T-helper 17 cell (primary cell): Measurements from ENCODE around the gene CTCFL. TPM values are rescaled to one million over a fixed set of nuclear protein-coding genes. Genes with fewer than 3 reads are reported as not detected.
"Not testable (repeated sequence)": the region's sequence is repeated elsewhere in the genome, so short reads cannot be mapped to it uniquely, and the experiment has no call there.

Experiments used
- ATAC-seq: fragments of 150-1000 bp; cut with Tn5 transposase; 2 replicates; pipeline ENCODE4 v1.10.0; 2021; ENCODE audit warnings: mild to moderate bottlenecking, moderate library complexity
- DNase-seq, 3 donors: peaks; one replicate each; pipeline versions ENCODE4 v3.0.0 to v3.0.0-alpha.2; 2020 to 2021
- H3K9me3 ChIP-seq: one replicate; pipeline ENCODE4 v1.7.0; 2013; ENCODE audit warnings: low read length, mild to moderate bottlenecking; ENCODE audit not compliant: control insufficient read depth, poor library complexity, severe bottlenecking
- H3K27ac Mint-ChIP-seq: one replicate; pipeline ENCODE4 v1.8.0; 2022; ENCODE audit warnings: mild to moderate bottlenecking, moderate library complexity, mixed read lengths
- H3K27me3 Mint-ChIP-seq: one replicate; pipeline ENCODE4 v1.8.0; 2022; ENCODE audit warnings: mixed read lengths
- H3K36me3 Mint-ChIP-seq: one replicate; pipeline ENCODE4 v1.8.0; 2022; ENCODE audit warnings: low read depth, mixed read lengths
- H3K4me1 Mint-ChIP-seq: one replicate; pipeline ENCODE4 v1.8.0; 2022; ENCODE audit warnings: mild to moderate bottlenecking, mixed read lengths
- H3K4me3 Mint-ChIP-seq: one replicate; pipeline ENCODE4 v1.8.0; 2022; ENCODE audit warnings: mild to moderate bottlenecking, moderate library complexity, mixed read lengths
- total RNA-seq, 4 donors: library from RNA in 2 of 4; stranded (reverse) in 2 of 4; gene quantifications; one replicate each; pipeline ENCODE4 v1.2.3 and lab custom pipeline; 2022 to 2026

Gene CTCFL
- total RNA-seq, 2 donors from 2014 or later = not detected

GRCh38 chr20:57522380-57523140 lies 2.4 kb downstream of the CTCFL start:
- H3K4me1 Mint-ChIP-seq = peaks cover 12% of the 10 kb centered on the region

GRCh38 chr20:57517904-57518303 lies 7.0 kb downstream of the CTCFL start:
- Mint-ChIP-seq H3K27me3 (peaks cover 4% of the 10 kb centered on the region), H3K4me3 (no peak overlapping the region), H3K27ac (no peak overlapping the region), H3K36me3 (no peaks in the 10 kb centered on the region), H3K4me1 (peaks cover 8% of the 10 kb centered on the region)
- no peaks in the 10 kb centered on the region for H3K9me3 ChIP-seq
- no peak for DNase-seq
- ATAC-seq = no peak

More at GRCh38 chr20:57522380-57523140, 2.4 kb downstream of the CTCFL start:
- Mint-ChIP-seq H3K36me3 (no peaks in the 10 kb centered on the region), H3K27ac (no peak overlapping the region), H3K27me3 (peaks cover 5% of the 10 kb centered on the region), H3K4me3 (no peak overlapping the region)
- DNase-seq (no peak), ATAC-seq (no peak)
- no peaks in the 10 kb centered on the region for H3K9me3 ChIP-seq

- ATAC-seq = no peak
- no peak for DNase-seq
- Mint-ChIP-seq H3K4me1 (peaks cover 3% of the 10 kb centered on the region), H3K27ac (no peak overlapping the region), H3K4me3 (no peak overlapping the region), H3K36me3 (no peaks in the 10 kb centered on the region), H3K27me3 (peaks cover 21% of the 10 kb centered on the region)
- H3K9me3 ChIP-seq = no peaks in the 10 kb centered on the region
These were observed 10.6 kb downstream of the CTCFL start for GRCh38 chr20:57514273-57514751.

GRCh38 chr20:57513199-57513598 lies 11.7 kb downstream of the CTCFL start:
- ATAC-seq (no peak), DNase-seq (no peak)
- no peak overlapping the region for H3K4me3 Mint-ChIP-seq
- peaks cover 28% of the 10 kb centered on the region for H3K27me3 Mint-ChIP-seq
- H3K4me1 Mint-ChIP-seq = peaks cover 3% of the 10 kb centered on the region
- no peak overlapping the region for H3K27ac Mint-ChIP-seq
- no peaks in the 10 kb centered on the region for H3K36me3 Mint-ChIP-seq
- H3K9me3 ChIP-seq = no peaks in the 10 kb centered on the region

- Mint-ChIP-seq H3K4me3 (no peak overlapping the region), H3K27me3 (peaks cover 28% of the 10 kb centered on the region), H3K36me3 (no peaks in the 10 kb centered on the region), H3K4me1 (peaks cover 3% of the 10 kb centered on the region), H3K27ac (no peak overlapping the region)
- no peaks in the 10 kb centered on the region for H3K9me3 ChIP-seq
- no peak for ATAC-seq
- DNase-seq = no peak
These were observed 12.5 kb downstream of the CTCFL start for GRCh38 chr20:57512432-57512831.

GRCh38 chr20:57511709-57512108 lies 13.2 kb downstream of the CTCFL start:
- not testable (repeated sequence) for DNase-seq, H3K27ac Mint-ChIP-seq, ATAC-seq, H3K9me3 ChIP-seq, H3K4me1 Mint-ChIP-seq, H3K36me3 Mint-ChIP-seq, H3K4me3 Mint-ChIP-seq
- peaks cover 28% of the 10 kb centered on the region for H3K27me3 Mint-ChIP-seq

GRCh38 chr20:57509665-57510237 lies 15.2 kb downstream of the CTCFL start:
- peak overlapping the region; percentile 67 for H3K27ac Mint-ChIP-seq
- no peaks in the 10 kb centered on the region for H3K9me3 ChIP-seq
- peaks cover 3% of the 10 kb centered on the region for H3K4me1 Mint-ChIP-seq
- peaks cover 32% of the 10 kb centered on the region for H3K27me3 Mint-ChIP-seq
- no peak overlapping the region for H3K4me3 Mint-ChIP-seq
- DNase-seq = no peak
- no peaks in the 10 kb centered on the region for H3K36me3 Mint-ChIP-seq
- no peak for ATAC-seq

- H3K27ac Mint-ChIP-seq = no peak overlapping the region
- no peaks in the 10 kb centered on the region for H3K9me3 ChIP-seq
- DNase-seq (no peak), ATAC-seq (no peak)
- H3K4me1 Mint-ChIP-seq = peaks cover 3% of the 10 kb centered on the region
- no peaks in the 10 kb centered on the region for H3K36me3 Mint-ChIP-seq
- H3K4me3 Mint-ChIP-seq = no peak overlapping the region
- H3K27me3 Mint-ChIP-seq = peaks cover 32% of the 10 kb centered on the region
These were observed 16.1 kb downstream of the CTCFL start for GRCh38 chr20:57508831-57509230.

- Mint-ChIP-seq H3K36me3 (peaks cover 2% of the 10 kb centered on the region), H3K27ac (no peak overlapping the region), H3K4me3 (no peak overlapping the region), H3K4me1 (peaks cover 3% of the 10 kb centered on the region), H3K27me3 (peaks cover 36% of the 10 kb centered on the region)
- H3K9me3 ChIP-seq = no peaks in the 10 kb centered on the region
- DNase-seq (no peak), ATAC-seq (no peak)
These were observed 16.6 kb downstream of the CTCFL start for GRCh38 chr20:57508381-57508780.

- peaks cover 45% of the 10 kb centered on the region for H3K27me3 Mint-ChIP-seq
- no peak overlapping the region for H3K4me3 Mint-ChIP-seq
- H3K9me3 ChIP-seq = no peaks in the 10 kb centered on the region
- ATAC-seq = no peak
- H3K36me3 Mint-ChIP-seq = peaks cover 3% of the 10 kb centered on the region
- no peak overlapping the region for H3K27ac Mint-ChIP-seq
- DNase-seq = no peak
- H3K4me1 Mint-ChIP-seq = peaks cover 3% of the 10 kb centered on the region
These were observed 17.5 kb downstream of the CTCFL start for GRCh38 chr20:57507477-57507876.

GRCh38 chr20:57505979-57506378 lies 19.0 kb downstream of the CTCFL start:
- H3K9me3 ChIP-seq = no peaks in the 10 kb centered on the region
- Mint-ChIP-seq H3K27ac (no peak overlapping the region), H3K4me1 (peaks cover 9% of the 10 kb centered on the region), H3K36me3 (peaks cover 3% of the 10 kb centered on the region), H3K4me3 (no peak overlapping the region), H3K27me3 (peaks cover 52% of the 10 kb centered on the region)
- DNase-seq = no peak
- no peak for ATAC-seq

GRCh38 chr20:57504411-57504810 lies 20.5 kb downstream of the CTCFL start:
- Mint-ChIP-seq H3K4me1 (peaks cover 6% of the 10 kb centered on the region), H3K27ac (no peak overlapping the region), H3K27me3 (peaks cover 49% of the 10 kb centered on the region), H3K36me3 (peaks cover 3% of the 10 kb centered on the region), H3K4me3 (no peak overlapping the region)
- DNase-seq (no peak), ATAC-seq (no peak)
- no peaks in the 10 kb centered on the region for H3K9me3 ChIP-seq

- ATAC-seq (no peak), DNase-seq (no peak)
- peaks cover 3% of the 10 kb centered on the region for H3K36me3 Mint-ChIP-seq
- H3K27me3 Mint-ChIP-seq = peaks cover 46% of the 10 kb centered on the region
- H3K4me3 Mint-ChIP-seq = peak overlapping the region; percentile 41
- H3K4me1 Mint-ChIP-seq = peaks cover 11% of the 10 kb centered on the region
- no peaks in the 10 kb centered on the region for H3K9me3 ChIP-seq
- peak overlapping the region; percentile 34 for H3K27ac Mint-ChIP-seq
These were observed 21.8 kb downstream of the CTCFL start for GRCh38 chr20:57503035-57503658.
